NT2/D1 (cell line): ENCODE results near the gene SUPT7L.

Experiments used
- SUZ12 ChIP-seq: IDR thresholded peaks from 2 replicates; pipeline ENCODE4 v1.6.1; 2011; ENCODE audit not compliant: insufficient read length, insufficient read depth; ENCODE audit errors: extremely low read depth
- YY1 ChIP-seq: IDR thresholded peaks from 2 replicates; pipeline ENCODE4 v1.6.1; 2011; ENCODE audit not compliant: insufficient read length, insufficient read depth
- ZNF274 ChIP-seq: IDR thresholded peaks from 2 replicates; pipeline ENCODE4 v1.6.1; 2011; ENCODE audit warnings: mild to moderate bottlenecking, low read depth, low read length

DNA sequence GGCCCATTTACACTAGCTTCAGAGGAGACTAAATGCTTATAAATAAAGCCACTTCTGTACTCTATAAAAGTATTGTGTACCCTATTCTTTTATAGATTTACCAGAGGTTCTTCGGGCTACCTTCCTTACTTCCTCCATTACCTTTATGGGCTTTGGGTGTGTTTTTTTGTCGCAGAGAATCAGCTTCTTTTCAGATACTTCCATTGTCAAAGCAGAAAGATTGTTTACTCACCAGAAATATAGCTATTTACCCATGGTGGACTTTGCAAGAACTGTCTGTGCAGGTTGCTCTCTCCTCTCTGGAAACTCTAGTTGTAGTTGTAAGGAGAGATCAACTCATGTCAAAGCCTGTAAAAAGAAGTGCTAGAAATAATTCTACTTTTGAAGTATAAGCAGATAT lies 49.4 kb downstream of the SUPT7L start:
- no peak for TF ChIP-seq YY1
- no peak for TF ChIP-seq ZNF274
- no peak for TF ChIP-seq SUZ12
